Choroid plexus epithelial cell (primary cell): ENCODE results near the gene HPCA.

Experiments used
- DNase-seq: peaks from one replicate; pipeline ENCODE4 v3.0.0-alpha.2; 2010; ENCODE audit warnings: low read depth
- H3K4me3 ChIP-seq: 2 replicates; pipeline ENCODE4 v1.5.1; 2011; ENCODE audit warnings: low read depth, mild to moderate bottlenecking, control low read depth, low read length, moderate library complexity
- TF ChIP-seq, protein P1 (sequence below): conservative IDR thresholded peaks from 2 replicates; pipeline ENCODE4 v1.5.1; 2011; ENCODE audit warnings: low read depth, mild to moderate bottlenecking, control low read depth, inconsistent platforms, low read length, moderate library complexity

HPCA gene

DNA sequence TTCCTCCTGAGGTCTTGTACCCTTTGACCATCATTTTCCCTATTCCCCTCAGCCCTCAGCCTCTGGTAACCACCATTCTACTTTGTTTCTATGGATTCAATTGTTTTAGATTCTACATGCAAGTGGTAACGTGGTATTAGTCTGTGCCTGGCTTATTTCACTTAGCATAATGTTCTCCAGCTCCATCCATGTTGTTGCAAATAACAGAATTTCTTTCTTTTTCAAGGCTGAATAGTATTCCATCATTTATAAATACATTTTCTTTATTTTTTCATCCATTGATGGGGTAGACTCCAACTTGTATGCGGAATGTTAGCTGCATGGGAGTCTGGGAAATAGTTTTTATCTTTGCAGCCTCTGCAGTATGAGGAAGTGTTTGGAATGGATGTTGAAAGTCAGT lies 41.1 kb downstream of the HPCA start:
- DNase-seq: no peak
- TF ChIP-seq, protein P1, sequence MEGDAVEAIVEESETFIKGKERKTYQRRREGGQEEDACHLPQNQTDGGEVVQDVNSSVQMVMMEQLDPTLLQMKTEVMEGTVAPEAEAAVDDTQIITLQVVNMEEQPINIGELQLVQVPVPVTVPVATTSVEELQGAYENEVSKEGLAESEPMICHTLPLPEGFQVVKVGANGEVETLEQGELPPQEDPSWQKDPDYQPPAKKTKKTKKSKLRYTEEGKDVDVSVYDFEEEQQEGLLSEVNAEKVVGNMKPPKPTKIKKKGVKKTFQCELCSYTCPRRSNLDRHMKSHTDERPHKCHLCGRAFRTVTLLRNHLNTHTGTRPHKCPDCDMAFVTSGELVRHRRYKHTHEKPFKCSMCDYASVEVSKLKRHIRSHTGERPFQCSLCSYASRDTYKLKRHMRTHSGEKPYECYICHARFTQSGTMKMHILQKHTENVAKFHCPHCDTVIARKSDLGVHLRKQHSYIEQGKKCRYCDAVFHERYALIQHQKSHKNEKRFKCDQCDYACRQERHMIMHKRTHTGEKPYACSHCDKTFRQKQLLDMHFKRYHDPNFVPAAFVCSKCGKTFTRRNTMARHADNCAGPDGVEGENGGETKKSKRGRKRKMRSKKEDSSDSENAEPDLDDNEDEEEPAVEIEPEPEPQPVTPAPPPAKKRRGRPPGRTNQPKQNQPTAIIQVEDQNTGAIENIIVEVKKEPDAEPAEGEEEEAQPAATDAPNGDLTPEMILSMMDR: no peak
- H3K4me3 ChIP-seq: no peak overlapping the region

DNA sequence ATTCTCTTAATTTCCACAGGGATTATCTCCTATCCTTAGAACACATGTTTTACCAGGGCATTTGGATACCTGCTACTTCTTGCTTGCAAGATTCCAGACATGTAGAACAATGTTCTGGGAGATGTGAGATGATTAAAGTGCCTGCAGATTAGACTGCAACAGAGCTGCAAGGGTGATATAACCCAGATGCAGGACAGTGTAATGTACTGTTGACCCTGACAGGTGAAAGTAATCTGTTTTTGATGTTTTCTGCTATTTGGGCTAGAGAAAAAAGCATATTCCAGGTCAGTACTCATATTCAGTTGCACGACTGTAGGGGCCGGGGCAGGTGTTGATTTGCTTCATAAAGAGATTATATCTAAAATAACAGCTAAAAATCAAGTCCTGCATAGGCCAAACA lies 42.0 kb downstream of the HPCA start:
- no peak for DNase-seq
- TF ChIP-seq, protein P1: no peak
- H3K4me3 ChIP-seq: no peak overlapping the region

DNA sequence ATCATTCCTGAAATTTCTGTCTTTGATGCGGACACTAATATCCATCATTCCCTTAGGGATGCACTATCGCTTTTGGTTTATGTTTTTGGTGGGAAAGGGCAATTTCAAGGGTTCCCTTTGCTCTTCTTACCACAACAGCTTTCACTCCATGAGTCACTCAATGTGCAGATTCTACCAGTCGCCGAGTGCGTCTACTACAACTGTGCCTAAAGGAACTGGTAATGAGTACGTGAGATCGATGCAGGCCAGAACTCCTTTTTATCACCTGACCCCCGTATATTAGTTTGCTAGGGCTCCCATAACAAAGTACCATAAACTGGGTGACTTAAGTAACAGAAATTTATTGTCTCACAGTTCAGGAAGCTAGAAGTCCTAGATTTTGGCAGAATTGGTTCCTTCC lies 42.4 kb downstream of the HPCA start:
- TF ChIP-seq, protein P1: no peak
- no peak for DNase-seq
- no peak overlapping the region for H3K4me3 ChIP-seq

DNA sequence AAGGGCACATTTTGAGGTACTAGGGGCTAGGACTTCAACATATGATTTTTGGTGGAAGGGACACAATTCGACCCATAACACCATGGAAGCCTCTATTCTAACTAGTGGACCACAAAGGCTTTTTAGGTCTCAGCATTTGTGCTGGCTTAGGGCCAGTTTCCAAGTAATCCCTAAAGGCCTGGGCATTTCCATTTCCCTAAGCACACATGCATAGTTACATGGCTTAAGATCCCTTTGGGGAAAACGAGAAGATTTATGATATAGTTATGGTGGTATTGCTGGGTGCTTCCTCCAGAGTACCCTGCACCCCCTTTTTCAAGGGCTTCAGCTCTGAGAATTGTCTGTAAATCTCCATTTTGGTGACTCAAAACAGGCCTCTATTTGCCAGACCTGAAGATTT lies 43.1 kb downstream of the HPCA start:
- H3K4me3 ChIP-seq: no peak overlapping the region
- DNase-seq: no peak
- TF ChIP-seq, protein P1: no peak

DNA sequence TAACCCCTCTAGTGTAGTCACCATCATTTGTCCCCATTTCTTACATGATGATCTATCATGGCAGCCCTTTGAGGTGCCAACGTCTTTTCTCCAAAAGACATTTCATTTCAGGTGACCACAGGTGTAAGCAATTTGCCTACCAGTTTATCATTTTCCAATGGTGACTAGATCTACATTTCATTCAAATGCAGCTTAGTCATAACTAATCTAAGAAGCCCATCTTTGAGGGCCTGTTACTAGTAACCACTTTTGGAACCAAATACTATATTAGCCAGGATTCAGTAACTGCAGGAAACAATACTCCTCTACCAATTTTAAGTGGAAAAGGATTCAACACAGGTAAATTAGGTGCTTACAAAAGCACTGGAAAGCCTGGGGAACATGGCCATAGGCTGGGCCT lies 45.5 kb downstream of the HPCA start:
- DNase-seq: no peak
- TF ChIP-seq, protein P1: no peak
- H3K4me3 ChIP-seq: no peak overlapping the region

DNA sequence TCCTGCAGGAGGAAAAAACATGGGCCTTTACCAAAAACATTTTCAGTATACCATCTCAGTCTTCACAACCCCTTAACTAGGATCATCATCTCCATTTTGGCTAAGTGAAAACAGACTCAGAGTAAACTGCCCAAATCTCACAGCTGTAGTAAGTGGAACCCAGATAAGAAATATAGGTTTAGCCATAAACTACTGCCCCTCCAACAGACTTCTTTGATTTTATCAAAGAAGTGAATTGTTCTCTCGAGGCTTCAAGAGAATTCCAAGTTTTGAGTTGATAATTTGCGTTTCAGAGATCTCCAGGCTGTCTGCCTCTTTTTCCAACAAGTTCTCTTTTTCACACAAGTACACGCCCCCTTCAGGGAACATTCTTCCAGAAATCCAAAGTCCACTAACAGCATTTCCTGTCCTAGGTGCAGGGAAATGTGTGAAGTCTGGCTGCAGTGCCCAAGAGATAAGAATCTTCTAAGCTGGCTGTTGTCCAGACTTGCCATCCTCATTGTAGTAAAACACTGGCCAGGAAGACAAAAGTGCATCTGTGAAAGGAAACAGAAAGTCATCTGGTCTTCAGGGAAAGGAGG lies 47.5 kb downstream of the HPCA start:
- peak; percentile 41 for DNase-seq
- TF ChIP-seq, protein P1: peak; percentile 10
- no peak overlapping the region for H3K4me3 ChIP-seq

DNA sequence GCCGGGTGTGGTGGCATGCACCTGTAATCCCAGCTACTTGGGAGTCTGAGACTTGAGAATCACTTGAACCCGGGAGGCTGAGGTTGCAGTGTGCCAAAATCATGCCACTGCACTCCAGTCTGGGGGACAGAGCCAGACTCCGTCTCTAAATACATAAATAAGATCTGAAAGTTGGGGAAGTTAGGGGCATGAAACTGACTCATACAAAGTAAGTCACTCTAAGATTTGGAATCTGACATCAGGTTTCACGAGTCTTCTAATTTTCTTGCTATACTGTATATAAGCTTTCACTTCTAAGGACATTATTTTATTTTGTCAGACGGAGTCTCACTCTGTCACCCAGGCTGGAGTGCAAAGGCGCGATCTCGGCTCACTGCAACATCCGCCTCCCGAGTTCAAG lies 48.2 kb downstream of the HPCA start:
- H3K4me3 ChIP-seq: no peak overlapping the region
- no peak for DNase-seq
- TF ChIP-seq, protein P1: no peak
